T-helper 9 cell (primary cell): Measurements from ENCODE around the gene CDK12.
"Not testable (repeated sequence)": the region's sequence is repeated elsewhere in the genome, so short reads cannot be mapped to it uniquely, and the experiment has no call there.

Source experiments
- DNase-seq: peaks from one replicate; pipeline ENCODE4 v3.0.0-alpha.2; 2020
- total RNA-seq, 2 donors: gene quantifications; one replicate each; lab custom pipeline; 2026; lab: John Stamatoyannopoulos, UW

Gene CDK12
- total RNA-seq = 153 to 160 reads per million in 2 donors

DNA sequence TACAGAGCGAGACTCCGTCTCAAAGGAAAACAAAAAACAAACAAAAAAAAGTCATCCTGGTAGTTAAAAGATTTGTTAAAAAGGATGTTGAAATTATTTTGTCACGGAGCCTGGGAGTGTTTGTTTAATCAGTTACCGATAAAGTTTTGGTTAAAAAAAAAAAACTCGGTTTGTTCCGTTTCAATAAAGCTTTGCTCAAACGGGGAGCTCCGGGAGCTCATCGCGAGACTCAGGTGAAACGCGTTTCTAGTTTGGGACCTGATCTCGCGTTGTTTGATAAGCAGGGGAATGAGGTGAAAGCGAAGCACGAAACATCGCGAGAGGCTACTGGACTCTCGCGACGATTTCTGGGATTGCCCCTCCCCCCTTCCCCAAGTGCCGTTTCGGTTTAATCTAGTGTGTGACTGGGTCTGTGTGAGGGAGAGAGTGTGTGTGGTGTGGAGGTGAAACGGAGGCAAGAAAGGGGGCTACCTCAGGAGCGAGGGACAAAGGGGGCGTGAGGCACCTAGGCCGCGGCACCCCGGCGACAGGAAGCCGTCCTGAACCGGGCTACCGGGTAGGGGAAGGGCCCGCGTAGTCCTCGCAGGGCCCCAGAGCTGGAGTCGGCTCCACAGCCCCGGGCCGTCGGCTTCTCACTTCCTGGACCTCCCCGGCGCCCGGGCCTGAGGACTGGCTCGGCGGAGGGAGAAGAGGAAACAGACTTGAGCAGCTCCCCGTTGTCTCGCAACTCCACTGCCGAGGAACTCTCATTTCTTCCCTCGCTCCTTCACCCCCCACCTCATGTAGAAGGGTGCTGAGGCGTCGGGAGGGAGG lies at the start of gene CDK12:
Gene CDK12, plus strand, starts transcription at position 374 of the 813 bp plus-strand sequence. CDS start 586 bp downstream, outside the sequence.
- peak; percentile 87 for DNase-seq

DNA sequence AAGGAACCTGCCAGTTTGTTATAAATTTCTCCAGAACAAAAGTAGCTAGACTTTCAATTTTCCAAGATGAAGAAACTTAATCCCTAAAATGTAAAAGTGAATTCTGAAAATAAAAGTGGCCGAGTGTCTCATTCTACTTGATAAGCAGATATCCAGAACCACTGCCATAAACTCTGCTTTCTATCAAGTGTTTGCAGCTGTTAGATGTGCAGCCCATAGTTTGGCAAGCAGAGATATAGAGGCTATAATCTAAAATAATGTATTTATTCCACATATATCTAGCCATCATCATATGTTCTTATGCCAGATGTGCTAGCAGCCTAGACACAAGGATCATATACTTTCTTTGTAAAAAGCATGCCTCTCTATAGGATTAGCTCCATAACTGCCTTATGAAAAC lies 45.1 kb upstream of the CDK12 start:
- no peak for DNase-seq

DNA sequence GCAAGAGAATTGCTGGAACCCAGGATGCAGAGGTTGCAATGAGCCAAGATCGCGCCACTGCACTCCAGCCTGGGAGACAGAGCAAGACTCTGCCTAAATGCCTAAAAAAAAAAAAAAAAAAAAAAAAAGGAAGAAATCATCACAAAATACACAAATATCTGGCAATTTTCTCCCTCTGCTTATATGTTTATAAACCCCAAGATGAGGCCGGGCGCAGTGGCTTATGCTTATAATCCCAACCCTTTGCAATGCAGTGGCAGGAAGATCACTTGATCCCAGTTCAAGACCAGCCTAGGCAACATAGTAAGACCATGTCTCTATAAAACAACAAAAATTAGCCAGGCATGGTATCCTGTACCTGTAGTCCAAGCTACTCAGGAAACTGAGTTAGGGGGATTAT lies 31.7 kb upstream of the CDK12 start:
- no peak for DNase-seq

DNA sequence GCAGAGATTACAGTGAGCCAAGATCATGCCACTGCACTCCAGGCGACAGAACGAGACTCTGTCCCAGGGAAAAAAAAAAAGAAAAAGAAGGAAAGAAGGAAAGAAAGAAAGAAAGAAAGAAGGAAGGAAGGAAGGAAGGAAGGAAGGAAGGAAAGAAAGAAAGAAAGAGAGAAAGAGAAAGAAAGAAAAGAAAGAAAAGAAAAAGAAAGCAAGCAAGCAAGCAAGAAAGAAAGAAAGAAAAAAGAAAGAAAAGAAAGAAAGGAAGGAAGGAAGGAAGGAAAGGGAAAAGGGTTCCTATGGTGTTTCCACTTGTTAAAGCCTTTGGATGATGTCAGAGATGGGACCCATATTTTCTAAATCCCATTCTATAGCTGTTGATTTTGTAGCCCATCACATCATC lies 21.4 kb upstream of the CDK12 start:
- not testable (repeated sequence) for DNase-seq

DNA sequence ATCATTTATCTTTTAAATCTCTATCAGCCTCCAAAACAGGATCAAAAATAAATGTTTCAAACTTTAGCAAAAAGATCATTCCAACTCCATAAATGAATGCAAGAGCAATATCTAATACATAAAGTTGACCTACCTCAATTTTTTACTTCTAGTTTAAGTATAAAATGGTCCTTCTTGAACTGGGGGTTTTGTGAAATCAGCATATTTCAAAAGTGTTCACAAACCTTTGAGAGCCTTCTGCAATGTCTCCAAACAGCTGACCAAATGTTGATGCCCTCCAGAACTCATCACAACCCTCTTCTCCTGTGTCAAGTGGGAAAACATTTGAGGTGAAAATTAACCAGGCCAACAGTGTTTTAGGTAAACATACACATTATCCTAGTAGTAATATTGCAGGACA lies 18.0 kb upstream of the CDK12 start:
- no peak for DNase-seq

DNA sequence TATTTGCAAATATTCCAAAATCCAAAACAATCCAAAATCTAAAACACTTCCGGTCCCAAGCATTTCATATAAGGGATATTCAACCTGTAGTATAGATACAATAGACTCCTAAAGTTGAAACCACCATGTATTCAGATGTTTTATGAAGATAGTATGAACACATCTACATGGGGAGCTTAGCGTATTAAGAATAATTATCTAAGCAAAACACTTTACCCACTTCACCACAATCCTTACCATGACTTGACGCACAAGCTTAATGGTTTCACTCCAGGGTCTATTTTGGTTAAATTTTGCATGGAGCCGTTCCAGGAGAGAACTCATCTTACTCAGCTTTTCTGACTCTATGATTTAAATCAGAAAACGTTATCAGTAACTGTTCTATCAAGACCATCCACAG lies 13.7 kb upstream of the CDK12 start:
- DNase-seq = no peak

DNA sequence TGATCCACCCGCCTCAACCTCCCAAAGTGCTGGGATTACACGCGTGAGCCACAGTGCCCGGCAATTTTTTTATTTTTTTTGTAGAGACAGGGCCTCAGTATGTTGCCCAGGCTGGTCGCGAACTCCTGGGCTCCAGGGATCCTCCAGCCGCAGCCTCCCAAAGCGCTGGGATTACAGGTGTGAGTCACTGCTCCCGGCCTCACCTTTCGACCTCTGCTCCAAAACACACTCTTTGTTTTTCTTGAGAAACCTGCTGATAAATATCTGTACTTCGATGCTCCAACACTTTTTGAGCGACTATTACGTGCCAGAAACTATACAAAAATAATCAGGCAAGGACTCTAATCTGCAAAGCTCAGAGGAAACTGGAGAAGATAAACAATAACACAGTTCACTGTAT lies 11.2 kb upstream of the CDK12 start:
- DNase-seq = no peak

DNA sequence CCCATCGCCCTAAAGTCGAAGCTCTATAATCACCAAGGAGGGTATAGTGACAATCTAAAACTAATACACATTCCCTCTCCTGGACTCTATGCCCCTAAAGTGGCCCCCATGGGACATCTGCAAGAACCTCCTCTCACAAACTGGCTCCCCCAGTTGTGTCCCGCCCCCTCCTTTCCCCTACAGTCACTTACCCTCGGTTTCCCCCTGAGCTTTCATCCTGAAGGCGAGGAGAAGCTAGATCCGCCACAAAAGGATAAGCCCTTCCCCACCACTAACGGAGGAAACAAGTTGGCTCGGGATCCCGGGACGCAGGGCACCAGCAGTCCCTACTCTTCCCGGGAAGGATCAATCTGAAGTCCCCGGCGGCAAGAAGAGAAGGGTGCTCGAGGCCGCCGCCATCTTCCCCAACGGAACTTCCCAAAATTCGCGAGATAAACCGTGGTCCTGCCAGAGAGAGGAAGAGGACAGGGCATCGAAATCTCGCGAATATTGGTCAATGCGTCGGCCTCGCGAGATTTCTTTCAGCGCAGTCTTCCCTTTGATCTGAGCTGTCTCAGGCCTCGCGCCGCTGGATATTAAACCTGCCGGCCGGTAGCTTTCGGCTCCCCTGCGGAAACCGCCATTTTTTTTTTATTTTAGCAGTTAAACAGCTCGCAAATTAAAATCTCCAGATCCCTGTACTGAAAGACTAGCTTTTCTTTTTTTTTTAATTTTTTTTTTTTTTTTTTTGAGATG lies 10.3 kb upstream of the CDK12 start, which contains the start of gene MED1:
Gene MED1, minus strand, starts transcription at position 417 of the 735 bp plus-strand sequence. Its CDS starts 201 bp downstream, at position 216.
- peak; percentile 85 for DNase-seq

DNA sequence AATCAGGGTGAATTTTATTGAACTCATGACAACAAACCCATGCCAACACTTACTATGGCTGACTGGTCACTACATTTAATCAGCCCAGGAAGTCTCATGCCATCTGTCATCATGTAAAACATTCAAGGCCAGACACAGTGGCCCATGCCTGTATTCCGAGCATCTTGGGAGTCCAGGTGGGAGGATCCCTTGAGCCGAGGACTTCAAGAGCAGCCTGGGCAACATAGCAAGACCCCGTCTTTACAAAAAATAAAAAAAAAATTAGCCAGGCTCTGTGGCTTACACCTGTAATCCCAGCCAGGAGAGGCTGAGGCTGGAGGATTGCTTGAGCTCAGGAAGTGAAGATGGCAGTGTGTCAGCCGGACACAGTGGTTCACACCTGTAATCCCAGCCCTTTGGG lies 5.4 kb upstream of the CDK12 start:
- DNase-seq = no peak

DNA sequence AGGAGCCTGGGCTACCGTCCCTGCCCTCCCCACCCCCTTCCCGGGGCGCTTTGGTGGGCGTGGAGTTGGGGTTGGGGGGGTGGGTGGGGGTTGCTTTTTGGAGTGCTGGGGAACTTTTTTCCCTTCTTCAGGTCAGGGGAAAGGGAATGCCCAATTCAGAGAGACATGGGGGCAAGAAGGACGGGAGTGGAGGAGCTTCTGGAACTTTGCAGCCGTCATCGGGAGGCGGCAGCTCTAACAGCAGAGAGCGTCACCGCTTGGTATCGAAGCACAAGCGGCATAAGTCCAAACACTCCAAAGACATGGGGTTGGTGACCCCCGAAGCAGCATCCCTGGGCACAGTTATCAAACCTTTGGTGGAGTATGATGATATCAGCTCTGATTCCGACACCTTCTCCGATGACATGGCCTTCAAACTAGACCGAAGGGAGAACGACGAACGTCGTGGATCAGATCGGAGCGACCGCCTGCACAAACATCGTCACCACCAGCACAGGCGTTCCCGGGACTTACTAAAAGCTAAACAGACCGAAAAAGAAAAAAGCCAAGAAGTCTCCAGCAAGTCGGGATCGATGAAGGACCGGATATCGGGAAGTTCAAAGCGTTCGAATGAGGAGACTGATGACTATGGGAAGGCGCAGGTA lies 762 bp downstream of the CDK12 start:
- peak; percentile 11 for DNase-seq

DNA sequence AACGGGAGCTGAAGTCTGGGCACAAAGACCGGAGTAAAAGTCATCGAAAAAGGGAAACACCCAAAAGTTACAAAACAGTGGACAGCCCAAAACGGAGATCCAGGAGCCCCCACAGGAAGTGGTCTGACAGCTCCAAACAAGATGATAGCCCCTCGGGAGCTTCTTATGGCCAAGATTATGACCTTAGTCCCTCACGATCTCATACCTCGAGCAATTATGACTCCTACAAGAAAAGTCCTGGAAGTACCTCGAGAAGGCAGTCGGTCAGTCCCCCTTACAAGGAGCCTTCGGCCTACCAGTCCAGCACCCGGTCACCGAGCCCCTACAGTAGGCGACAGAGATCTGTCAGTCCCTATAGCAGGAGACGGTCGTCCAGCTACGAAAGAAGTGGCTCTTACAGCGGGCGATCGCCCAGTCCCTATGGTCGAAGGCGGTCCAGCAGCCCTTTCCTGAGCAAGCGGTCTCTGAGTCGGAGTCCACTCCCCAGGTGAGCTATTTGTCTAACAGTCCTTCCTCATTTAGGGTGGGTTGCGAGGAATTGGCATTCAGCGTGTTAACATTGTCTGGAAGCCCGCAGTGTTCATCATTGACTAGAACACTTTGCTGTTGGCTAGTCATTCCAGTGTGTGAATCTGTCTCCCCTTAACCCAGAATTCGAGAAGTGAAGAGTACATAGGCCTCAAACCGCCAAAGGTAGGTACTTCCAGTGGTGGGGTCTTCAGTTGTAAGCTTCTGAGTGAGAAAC lies 1.5 kb downstream of the CDK12 start:
- no peak for DNase-seq

DNA sequence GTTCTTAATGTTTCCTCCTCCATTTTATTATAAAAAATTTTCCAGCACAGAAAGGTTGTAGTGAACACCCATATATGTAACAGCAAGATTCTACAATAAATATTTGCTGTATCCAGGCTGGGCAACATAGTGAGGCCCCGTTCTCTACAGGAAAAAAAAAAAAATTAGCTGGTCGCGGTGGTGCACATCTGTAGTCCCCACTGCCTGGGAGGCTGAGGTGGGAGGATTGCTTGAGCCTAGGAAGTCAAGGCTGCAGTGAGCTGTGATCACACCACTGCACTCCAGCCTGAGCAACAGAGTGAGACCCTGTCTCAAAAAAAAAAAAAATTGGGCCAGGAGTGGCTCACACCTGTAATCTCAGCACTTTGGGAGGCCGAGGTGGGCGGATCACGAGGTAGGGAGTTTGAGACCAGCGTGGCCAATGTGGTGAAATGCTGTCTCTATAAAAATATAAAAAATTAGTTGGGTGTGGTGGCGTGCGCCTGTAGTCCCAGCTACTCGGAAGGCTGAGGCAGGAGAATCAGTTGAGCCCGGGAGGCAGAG lies 3.4 kb downstream of the CDK12 start:
- not testable (repeated sequence) for DNase-seq

DNA sequence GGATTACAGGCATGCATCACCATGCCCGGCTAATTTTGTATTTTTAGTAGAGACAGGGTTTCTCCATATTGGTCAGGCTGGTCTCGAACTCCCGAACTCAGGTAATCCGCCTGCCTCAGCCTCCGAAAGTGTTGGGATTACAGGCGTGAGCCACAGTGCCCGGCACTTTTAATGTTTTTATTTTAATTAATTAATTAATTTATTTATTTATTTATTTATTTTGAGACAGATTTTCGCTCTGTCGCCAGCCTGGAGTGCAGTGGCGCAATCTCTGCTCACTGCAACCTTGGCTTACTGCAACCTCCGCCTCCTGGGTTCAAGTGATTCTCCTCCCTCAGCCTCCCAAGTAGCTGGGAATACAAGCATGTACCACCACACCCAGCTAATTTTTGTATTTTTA lies 7.3 kb downstream of the CDK12 start:
- DNase-seq = not testable (repeated sequence)

DNA sequence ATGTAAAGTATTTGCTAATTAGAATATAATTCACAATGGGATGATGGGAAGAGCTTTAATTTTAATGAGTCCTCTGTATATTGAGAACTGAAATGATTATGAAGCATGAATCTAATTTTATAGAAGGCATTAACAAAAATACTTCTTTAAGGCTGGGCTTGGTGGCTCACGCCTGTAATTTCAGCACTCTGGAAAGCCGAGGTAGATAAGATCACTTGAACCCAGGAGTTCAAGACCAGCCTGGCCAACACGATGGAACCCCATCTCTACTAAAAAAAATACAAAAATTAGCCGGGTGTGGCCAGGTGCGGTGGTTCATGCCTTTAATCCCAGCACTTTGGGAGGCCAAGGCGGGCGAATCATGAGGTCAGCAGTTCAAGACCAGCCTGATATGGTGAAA lies 12.0 kb downstream of the CDK12 start:
- no peak for DNase-seq

DNA sequence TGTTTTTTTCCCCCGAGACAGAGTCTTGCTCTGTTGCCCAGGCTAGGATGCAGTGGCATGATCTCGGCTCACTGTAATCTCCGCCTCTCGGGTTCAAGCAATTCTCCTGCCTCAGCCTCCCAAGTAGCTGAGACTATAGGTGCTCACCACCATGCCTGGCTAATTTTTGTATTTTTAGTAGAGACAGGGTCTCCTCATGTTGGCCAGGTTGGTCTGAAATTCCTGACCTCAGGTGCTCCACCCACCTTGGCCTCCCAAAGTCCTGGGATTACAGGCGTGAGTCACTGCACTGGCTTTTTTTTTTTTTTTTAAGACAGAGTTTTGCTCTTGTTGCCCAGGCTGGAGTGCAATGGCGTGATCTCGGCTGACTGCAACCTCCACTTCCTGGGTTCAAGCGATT lies 18.3 kb downstream of the CDK12 start:
- DNase-seq = not testable (repeated sequence)

DNA sequence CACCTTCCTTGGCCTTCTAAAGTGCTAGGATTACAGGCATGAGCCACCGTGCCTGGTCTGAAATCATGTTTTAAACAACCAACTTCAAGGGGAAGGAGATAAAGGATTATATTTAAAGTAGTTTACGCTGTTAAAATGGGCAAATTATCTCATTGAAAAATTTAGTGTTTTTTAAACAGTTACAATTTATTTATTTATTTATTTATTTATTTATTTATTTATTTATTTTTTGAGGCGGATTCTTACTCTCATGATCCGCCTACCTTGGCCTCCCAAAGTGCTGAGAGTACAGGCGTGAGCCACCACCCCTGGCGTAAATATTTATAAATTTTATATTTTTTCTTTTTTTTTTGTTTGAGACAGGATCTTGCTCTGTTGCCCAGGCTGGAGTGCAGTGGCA lies 22.2 kb downstream of the CDK12 start:
- DNase-seq = no peak

DNA sequence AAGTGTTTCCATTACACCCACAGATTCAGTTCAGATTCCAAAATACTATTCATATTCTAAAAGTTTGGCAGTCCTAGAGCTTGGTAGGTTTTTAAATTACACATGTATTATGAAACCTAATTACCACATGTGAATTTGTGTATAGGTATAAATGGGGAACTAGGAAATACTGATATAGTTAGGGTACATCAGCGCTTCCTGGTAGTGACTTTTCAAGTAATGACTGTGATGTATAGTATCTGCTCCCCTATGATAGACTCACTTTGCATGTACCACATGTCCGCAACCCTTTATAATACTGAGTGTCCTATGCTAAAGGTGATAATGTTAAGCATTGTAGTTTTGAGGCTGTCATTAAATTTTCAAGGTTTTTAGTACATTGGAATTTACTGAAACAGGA lies 22.9 kb downstream of the CDK12 start:
- DNase-seq = no peak

DNA sequence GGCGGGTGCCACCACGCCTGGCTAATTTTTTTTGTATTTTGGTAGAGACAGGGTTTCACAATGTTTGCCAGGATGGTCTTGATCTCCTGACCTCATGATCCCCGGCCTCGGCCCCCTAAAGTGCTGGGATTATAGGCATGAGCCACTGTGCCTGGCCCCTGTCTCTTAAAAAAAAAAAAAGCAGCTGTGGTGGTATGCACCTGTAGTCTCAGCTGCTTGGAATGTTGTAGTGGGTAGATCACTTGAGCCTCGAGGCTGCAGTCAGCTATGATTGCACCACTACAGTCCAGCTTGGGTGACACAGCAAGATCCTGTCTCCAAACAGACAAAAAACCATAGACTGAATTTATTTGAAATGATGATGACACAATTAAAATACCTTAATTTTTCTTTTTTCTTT lies 24.3 kb downstream of the CDK12 start:
- DNase-seq = no peak

DNA sequence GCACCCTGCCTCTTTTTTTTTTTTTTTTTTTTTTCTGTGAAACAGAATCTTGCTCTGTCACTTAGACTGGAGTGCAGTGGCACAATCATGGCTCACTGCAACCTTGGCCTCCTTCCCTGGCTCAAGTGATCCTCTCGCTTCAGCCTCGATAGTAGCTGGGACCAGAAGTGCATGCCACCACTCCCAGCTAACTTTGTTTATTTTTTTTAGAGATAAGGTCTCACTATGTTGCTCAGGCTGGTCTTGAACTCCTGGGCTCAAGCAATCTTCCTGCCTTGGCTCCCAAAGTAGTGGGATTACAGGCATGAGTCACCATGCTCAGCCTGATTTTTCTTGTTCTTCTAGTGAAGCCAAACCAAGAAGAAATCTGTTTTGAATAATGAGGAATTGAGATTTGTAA lies 25.0 kb downstream of the CDK12 start:
- DNase-seq = no peak

DNA sequence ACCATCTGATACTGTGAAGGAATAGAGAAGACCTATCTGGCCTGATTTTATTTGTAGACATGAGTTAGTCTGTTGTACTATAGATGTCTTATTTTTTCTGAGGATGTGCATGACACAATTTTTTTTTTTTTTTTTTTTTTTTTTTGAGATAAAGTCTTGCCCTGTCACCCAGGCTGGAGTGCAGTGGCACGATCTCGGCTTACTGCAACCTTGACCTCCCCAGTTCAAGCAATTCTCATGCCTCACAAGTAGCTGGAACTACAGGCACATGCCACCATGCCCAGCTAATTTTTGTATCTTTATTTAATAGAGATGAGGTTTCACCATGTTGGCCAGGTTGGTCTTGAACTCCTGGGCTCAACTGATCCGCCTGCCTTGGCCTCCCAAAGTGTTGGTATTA lies 26.2 kb downstream of the CDK12 start:
- not testable (repeated sequence) for DNase-seq

DNA sequence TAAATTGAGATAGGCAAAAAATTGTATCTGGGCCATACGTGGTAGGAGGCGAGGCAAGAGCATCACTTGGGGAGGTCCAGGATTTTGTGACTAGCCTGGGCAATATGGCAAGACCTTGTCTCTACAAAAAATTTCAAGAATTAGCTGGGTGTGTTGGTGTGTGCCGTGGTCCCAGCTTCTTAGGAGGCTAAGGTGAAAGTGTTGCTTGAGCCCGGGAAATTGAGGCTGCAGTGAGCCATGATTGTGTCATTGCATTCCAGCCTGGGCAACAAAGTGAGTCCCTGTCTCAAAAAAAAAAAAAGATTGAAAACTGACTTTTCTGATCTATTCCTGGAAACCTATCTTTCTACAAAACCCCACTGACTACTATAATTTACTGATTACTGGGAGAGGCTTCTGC lies 26.7 kb downstream of the CDK12 start:
- no peak for DNase-seq

DNA sequence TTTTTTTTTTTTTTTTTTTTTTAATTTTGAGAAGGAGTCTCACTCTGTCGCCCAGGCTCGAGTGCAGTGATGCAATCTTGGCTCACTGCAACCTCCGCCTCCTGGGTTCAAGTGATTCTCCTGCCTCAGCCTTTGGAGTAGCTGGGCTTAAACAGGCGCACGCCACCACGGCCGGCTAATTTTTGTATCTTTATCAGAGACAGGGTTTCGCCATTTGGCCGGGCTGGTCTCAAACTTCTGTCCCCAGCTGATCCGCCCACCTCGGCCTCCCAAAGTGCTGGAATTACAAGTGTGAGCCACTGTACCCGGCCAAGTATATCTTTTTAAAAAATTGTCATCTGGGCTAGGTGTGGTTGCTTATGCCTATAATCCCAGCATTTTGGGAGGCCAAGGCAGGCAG lies 35.6 kb downstream of the CDK12 start:
- not testable (repeated sequence) for DNase-seq
